Right ventricle myocardium inferior (tissue), 1 donor: ENCODE data around the gene HECTD4. TPM values are rescaled to one million over a fixed set of nuclear protein-coding genes. Genes with fewer than 3 reads are reported as not detected.

Experiments
- ATAC-seq: fragments of 200-7000 bp; cut with Tn5 transposase; one replicate; pipeline ENCODE4 v1.9.1; 2020; ENCODE audit warnings: mild to moderate bottlenecking, moderate library complexity
- DNase-seq: peaks from one replicate; pipeline ENCODE4 v3.0.0; 2021; ENCODE audit errors: missing footprints
- intact Hi-C: fragments of 100-400 bp; cut with DNase I; formaldehyde crosslinking; loops from one replicate; pipeline ENCODE4 v1.11.0; 2022
- total RNA-seq: library from RNA; stranded (reverse); fragmentation: NEBNext Ultra II Directional; extraction: Animal tissue kit (Norgen Biotek cat#: 25700); gene quantifications from one replicate; pipeline ENCODE4 v1.2.1, GENCODE V29; 2021
- donor health status: DM: no; HTN: yes; CAD: no; lungs with severe emphysema.

HECTD4 gene
- total RNA-seq, 1 donor from 2014 or later: 22.6 TPM

- ATAC-seq (no peak), DNase-seq (no peak)
- intact Hi-C loops: no loop called here
These were observed 49.2 kb downstream of the HECTD4 start for GRCh38 chr12:112333019-112333418.

- ATAC-seq (no peak), DNase-seq (no peak)
- intact Hi-C loops: no loop called here
These were observed 50.3 kb downstream of the HECTD4 start for GRCh38 chr12:112331886-112332285.

GRCh38 chr12:112330706-112331105 lies 51.5 kb downstream of the HECTD4 start:
- ATAC-seq (no peak), DNase-seq (no peak)
- intact Hi-C loops: no loop called here

- intact Hi-C loops: no loop called here
- peak; percentile 31 for ATAC-seq
These were observed 53.6 kb downstream of the HECTD4 start for GRCh38 chr12:112328456-112329124.

GRCh38 chr12:112327209-112327938 lies 54.9 kb downstream of the HECTD4 start:
- DNase-seq (no peak), ATAC-seq (no peak)
- intact Hi-C loops: no loop called here

More at GRCh38 chr12:112328456-112329124, 53.6 kb downstream of the HECTD4 start:
- no peak for DNase-seq

GRCh38 chr12:112325622-112326207 lies 56.5 kb downstream of the HECTD4 start:
- DNase-seq (no peak), ATAC-seq (no peak)
- intact Hi-C loops: no loop called here

GRCh38 chr12:112325157-112325556 lies 57.1 kb downstream of the HECTD4 start:
- DNase-seq (no peak), ATAC-seq (no peak)
- intact Hi-C loops: no loop called here

- DNase-seq (no peak), ATAC-seq (no peak)
- intact Hi-C loops: no loop called here
These were observed 59.2 kb downstream of the HECTD4 start for GRCh38 chr12:112322882-112323547.

- intact Hi-C loops: no loop called here
- no peak for DNase-seq
- no peak for ATAC-seq
These were observed 59.8 kb downstream of the HECTD4 start for GRCh38 chr12:112322441-112322840.

- intact Hi-C loops: no loop called here
- ATAC-seq (no peak), DNase-seq (no peak)
These were observed 61.0 kb downstream of the HECTD4 start for GRCh38 chr12:112321245-112321644.

GRCh38 chr12:112319395-112319794 lies 62.8 kb downstream of the HECTD4 start:
- ATAC-seq (no peak), DNase-seq (no peak)
- intact Hi-C loops: no loop called here

- intact Hi-C loops: no loop called here
- DNase-seq (no peak), ATAC-seq (no peak)
These were observed 64.8 kb downstream of the HECTD4 start for GRCh38 chr12:112317481-112317880.

GRCh38 chr12:112314981-112315380 lies 67.2 kb downstream of the HECTD4 start:
- ATAC-seq (no peak), DNase-seq (no peak)
- intact Hi-C loops: no loop called here

GRCh38 chr12:112309797-112310196 lies 72.4 kb downstream of the HECTD4 start:
- DNase-seq: no peak
- intact Hi-C loops: no loop called here
- ATAC-seq: no peak

GRCh38 chr12:112308652-112309051 lies 73.6 kb downstream of the HECTD4 start:
- DNase-seq: no peak
- intact Hi-C loops: no loop called here
- ATAC-seq: no peak

- intact Hi-C loops: no loop called here
- ATAC-seq: no peak
- DNase-seq: no peak
These were observed 74.1 kb downstream of the HECTD4 start for GRCh38 chr12:112308161-112308560.

- ATAC-seq (peak; percentile 82), DNase-seq (no peak)
- intact Hi-C loops: no loop called here
These were observed 74.8 kb downstream of the HECTD4 start for GRCh38 chr12:112307317-112308011.

- no peak for DNase-seq
- no peak for ATAC-seq
- intact Hi-C loops: no loop called here
These were observed 76.3 kb downstream of the HECTD4 start for GRCh38 chr12:112305951-112306350.

GRCh38 chr12:112304436-112304835 lies 77.8 kb downstream of the HECTD4 start:
- ATAC-seq: no peak
- intact Hi-C loops: no loop called here
- DNase-seq: no peak
